ENCODE results near the gene ALAS1.

DNA sequence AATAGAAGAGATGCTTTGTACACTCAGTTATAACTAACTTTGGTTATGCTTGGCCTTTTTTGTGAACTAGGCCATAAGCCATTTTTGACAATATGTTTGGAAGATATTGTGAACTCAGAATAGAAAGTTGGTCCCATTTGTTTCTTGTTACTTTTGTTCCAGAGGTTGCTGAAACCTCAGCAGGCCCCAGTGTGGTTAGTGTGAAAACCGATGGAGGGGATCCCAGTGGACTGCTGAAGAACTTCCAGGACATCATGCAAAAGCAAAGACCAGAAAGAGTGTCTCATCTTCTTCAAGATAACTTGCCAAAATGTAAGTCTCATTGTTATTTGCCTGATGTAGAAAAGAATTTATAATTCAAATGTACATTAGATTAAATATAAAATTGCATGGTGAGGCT, 5.7 kb downstream of the ALAS1 start:
- TF ChIP-seq, protein P1, sequence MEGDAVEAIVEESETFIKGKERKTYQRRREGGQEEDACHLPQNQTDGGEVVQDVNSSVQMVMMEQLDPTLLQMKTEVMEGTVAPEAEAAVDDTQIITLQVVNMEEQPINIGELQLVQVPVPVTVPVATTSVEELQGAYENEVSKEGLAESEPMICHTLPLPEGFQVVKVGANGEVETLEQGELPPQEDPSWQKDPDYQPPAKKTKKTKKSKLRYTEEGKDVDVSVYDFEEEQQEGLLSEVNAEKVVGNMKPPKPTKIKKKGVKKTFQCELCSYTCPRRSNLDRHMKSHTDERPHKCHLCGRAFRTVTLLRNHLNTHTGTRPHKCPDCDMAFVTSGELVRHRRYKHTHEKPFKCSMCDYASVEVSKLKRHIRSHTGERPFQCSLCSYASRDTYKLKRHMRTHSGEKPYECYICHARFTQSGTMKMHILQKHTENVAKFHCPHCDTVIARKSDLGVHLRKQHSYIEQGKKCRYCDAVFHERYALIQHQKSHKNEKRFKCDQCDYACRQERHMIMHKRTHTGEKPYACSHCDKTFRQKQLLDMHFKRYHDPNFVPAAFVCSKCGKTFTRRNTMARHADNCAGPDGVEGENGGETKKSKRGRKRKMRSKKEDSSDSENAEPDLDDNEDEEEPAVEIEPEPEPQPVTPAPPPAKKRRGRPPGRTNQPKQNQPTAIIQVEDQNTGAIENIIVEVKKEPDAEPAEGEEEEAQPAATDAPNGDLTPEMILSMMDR (IDR thresholded peaks at IDR 0.05; ENCODE audit: low read depth, low read length): no peak
- TF ChIP-seq, protein P2, sequence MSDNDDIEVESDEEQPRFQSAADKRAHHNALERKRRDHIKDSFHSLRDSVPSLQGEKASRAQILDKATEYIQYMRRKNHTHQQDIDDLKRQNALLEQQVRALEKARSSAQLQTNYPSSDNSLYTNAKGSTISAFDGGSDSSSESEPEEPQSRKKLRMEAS (IDR thresholded peaks at IDR 0.05; ENCODE audit: low read depth, low read length): no peak
